Jurkat, Clone E6-1 (cell line): ENCODE data around the gene SLC25A30. TPM values are rescaled to one million over a fixed set of nuclear protein-coding genes. Genes with fewer than 3 reads are reported as not detected.

Source experiments
- DNase-seq: peaks from one replicate; pipeline ENCODE4 v3.0.0-alpha.2; 2011; ENCODE audit warnings: low read depth, low spot score
- H3K4me3 ChIP-seq: 2 replicates; pipeline ENCODE4 v1.5.1; 2011; ENCODE audit warnings: mild to moderate bottlenecking, low read length, control low read depth, moderate library complexity
- polyA plus RNA-seq: library from polyadenylated mRNA; unstranded; fragments of >200 nt; gene quantifications from one replicate; pipeline ENCODE4 v1.2.1, GENCODE V29; 2012; ENCODE audit warnings: missing spikeins; ENCODE audit not compliant: insufficient read length, insufficient read depth

SLC25A30 gene
- polyA plus RNA-seq, result 14.8 TPM

DNA sequence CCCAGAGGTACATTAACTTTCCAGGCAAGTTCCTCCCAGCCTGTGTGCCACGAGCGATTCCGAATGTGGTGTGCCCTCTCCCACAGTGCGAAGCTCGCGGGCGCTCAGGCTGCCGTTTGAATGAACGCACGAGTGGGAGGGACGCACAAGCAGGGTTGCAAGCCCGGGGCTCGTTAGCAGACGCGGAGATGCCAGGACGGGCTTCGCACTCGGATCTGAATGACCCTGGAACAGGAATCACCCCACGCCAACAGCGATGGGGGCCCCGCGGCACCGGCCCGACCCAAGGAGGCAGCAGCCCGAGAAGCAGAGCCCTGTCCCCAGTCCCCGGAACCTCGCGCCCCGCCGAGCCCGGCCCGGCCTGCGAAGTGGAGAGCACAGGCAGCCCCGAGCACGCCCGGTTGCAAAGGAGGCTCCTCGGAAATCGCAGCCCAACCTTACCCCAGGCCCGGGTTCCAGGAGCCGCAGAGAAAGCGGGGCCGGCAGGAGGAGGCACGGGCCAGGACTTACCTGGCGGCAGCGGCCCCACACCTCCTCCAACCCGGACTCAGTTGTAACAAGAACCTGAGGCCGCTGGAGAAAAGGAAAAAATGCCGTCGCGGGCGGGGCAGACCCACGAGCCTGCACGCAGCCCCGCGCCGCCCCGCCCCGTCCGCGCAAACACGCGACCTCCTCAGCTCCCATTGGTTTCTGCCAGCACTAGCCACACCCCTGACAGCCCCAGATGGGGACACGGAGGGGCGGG is at the start of gene SLC25A30:
Gene SLC25A30 (minus strand): TSS at position 584 of the 745 bp plus-strand sequence. CDS start 6,948 bp downstream, outside the sequence.
- DNase-seq, result peak; percentile 70
- peak within 1 kb of the TSS; percentile 71 for H3K4me3 ChIP-seq

DNA sequence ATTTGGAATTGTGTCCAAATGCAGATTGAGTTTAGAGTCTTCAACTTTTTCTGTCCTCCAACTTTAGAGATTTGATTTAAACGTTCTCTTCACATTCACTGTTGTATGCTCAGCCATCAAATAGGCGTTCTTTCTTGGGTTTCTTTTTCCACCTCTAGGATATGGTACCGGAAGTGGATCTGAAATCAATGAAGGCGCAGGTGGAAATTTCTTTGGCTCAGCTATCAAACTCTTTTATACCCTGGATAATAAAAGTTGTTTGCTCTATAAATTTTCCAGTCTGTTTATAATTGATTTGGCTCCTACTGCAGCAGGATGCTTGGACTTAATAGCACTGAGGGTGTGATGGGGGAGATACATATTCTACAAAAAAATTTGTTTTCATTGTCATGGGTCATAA is 48.2 kb upstream of the SLC25A30 start:
- no peak for DNase-seq
- H3K4me3 ChIP-seq, result no peak overlapping the region

DNA sequence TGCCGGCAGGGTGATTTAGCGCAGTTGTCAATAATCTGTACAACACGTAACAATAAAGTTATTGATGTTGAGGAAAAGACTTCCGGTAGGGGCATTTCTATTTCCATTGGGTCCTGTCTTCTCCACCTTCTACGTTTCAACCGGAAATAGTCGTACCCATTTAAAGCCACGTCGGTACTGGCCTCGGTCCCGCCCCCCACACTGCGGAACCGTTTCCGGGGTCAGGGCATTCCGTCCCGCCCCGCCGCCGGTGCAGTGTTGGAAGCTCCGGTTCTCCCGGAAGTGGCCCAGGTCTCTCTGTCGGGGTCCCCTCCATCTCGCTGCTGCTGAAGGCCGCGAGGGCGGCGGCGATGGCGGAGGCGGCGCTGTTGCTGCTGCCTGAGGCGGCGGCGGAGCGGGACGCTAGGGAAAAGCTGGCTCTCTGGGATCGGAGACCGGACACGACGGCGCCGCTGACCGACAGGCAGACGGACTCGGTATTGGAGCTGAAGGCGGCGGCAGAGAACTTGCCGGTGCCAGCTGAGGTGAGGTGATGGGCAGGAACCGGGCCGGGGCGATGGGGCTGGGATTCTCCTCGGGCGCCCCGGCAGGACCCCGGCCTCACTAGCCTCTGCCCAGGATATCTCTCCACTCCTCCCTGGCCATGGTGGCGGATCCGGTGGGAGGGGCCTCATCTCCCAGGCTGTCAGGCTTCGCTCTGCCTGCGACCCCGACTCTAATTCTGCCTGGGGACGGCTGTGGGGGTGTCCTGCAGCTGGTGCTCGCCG is 46.7 kb upstream of the SLC25A30 start, which contains the start of gene COG3:
Gene COG3 (plus strand): TSS at position 253 of the 767 bp plus-strand sequence. CDS start 98 bp downstream, at position 351.
- H3K4me3 ChIP-seq, result peak within 1 kb of the TSS; percentile 92
- peak; percentile 98 for DNase-seq

DNA sequence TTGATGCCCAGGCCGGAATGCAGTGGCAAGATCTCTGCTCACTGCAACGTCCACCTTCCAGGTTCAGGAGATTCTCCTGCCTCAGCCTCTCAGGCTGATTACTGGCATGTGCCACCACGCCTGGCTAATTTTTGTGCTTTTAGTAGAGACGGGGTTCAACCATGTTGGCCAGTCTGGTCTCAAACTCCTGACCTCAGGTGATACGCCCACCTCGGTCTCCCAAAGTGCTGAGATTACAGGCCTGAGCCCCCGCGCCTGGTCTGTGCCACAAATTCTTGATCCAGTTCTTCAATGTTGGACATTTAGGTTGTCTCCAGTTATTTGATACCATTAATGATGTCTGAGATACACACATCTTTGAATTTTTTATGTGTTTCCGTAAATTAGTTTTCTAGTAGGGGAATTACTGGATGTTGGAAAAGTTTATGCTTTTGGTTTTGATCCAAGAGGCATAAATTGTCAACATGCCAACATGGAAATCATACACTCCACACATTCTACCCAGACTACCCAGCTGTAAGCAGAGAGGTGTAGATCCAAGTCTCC is 46.0 kb upstream of the SLC25A30 start:
- no peak for DNase-seq
- peak overlapping the region; percentile 92 for H3K4me3 ChIP-seq

DNA sequence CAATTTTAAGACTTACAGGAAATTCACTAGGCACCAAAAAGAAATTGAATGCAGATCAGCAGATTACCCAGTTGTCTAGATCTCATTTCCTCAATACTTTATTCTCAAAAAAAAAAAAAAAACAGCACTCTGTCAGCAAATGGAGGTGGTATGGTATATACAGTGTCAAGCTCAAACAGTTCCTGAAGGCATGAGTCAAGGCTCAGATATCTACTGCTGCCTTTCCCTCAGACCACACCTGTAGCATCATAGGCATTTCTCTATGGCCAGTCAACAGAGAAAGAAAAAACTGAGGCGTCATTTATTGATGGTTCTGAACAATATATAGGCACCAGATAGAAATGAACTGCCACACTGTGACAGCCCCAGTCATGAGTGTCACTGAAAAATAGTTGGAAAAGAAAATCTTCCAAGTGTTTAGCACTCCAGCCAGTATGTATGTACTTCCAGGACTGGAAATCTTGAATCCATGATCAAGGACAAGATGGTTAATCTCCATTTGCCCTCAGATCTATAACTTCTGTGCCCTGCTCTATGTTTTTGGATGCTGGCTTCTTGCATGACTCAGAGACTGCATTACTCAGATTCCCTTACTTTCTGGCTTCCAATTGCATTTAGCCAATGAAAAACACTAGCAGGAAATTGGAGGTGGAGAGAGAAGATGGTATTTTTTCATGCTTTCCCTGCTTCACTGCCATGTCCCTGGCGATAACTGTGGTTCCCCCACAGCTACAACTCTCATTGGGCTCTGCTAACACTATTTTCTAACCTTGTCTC is 38.2 kb upstream of the SLC25A30 start:
- DNase-seq, result no peak
- H3K4me3 ChIP-seq, result no peak overlapping the region

GRCh38 chr13:45454204-45454603 is 36.0 kb upstream of the SLC25A30 start:
- no peak for DNase-seq

DNA sequence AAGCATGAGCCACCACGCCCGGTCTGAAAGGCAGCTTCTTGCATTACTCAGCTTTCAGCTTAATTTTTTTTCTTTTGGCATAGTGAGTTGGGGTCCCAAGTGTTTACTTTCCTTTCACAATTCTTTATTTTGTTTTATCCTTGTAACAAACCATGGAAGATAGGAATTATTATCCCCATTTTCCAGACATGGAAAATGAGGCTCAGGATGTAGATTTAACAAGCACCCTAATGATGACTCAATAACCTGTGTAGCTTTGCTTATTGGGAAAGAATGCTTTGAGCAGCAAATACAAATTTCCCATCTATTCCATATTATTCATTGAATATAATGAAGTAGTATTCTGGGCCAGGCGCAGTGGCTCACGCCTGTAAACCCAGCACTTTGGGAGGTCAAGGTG is 33.1 kb upstream of the SLC25A30 start:
- DNase-seq, result no peak
- no peak overlapping the region for H3K4me3 ChIP-seq

More at GRCh38 chr13:45454204-45454603, 36.0 kb upstream of the SLC25A30 start:
- H3K4me3 ChIP-seq, result no peak overlapping the region

DNA sequence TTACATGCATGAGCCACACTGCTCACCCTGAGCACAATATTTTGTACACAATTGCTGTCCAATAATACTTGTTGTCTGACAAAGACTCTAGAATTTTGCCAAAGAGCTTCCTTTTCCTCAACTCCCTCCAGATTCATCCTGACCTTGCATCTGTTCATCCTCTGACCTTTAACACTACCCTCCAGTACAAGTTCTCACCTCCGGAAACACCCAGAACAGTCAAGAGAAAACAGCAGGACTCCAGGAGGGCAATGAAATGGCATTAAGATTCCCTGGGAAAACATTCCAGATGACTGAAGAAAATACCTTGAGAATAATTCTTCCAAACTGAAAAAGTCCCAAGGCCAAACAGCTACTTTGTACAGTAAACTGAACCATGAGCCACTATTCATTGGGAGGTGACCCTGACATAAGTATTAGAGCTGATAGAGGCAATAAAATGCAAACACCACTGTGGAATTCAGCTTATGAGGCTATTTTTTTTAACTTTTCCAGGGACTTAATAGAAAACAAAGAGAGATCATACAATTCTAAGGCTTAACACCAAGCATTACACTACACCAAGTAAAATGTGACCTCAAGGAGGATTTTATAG is 30.9 kb upstream of the SLC25A30 start:
- no peak for DNase-seq
- no peak overlapping the region for H3K4me3 ChIP-seq

DNA sequence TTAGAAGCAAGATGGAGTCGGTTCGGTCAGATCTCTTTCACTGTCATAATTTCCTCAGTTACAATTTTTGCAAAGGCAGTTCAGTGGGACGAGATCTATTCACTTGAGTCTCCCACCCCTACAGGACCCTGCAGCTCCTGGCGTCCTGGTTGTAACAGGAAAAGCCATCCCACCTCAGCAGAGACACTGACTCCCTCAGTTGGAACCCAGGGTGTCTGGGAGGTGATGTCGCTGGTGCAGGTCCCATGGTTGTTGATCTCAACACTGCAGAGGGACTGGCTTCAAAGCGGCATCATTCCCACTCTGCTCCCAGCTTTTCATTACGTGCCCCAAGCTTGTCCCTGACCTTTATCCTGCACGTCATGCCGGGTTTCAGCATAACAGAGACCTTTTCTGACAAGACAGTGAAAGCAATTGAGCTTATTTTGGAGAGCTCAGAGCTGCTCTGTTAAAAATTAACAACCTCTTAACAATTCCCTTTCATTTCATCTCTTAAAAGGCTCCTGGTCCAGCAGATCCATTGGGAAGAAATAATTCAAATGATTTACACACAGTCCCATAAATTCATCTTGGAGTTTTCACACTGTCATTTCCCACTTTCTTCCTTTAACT is 29.0 kb upstream of the SLC25A30 start:
- H3K4me3 ChIP-seq, result no peak overlapping the region
- DNase-seq, result no peak

DNA sequence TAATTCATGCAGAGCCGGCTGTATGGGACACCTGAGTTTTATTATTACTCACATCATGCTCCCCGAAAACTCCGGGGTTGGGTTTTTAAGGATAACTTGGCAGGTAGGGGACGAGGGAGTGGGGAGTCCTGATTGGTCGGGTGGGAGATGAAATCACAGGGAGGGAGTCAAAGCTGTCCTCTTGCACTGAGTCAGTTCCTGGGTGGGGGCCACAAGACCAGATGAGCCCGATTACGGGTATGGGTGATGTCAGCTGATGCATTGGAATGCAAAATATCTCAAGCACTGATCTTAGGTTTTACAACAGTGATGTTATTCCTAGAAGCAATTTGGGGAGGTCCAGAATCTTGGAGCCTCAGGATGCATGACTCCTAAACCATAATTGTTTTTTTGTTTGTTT is 28.0 kb upstream of the SLC25A30 start:
- H3K4me3 ChIP-seq, result no peak overlapping the region
- no peak for DNase-seq

DNA sequence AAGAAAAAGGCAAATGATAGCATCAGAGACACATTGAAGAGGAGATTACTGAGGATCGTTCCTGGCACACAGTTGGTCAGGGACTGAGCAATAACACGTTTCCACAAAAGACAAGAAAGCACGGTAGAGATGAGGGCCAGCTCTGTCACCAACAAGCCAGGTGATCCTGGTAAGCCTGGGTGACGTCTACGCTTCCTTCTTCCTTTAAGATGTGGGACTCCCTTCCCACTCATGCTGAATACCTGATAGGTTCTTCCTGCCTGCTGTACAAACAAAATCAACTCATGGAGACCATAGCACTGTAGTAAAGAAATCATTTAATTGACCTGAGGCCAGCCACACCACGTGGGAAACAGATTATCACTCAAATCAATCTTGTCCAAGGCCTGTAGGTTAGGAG is 26.9 kb upstream of the SLC25A30 start:
- no peak overlapping the region for H3K4me3 ChIP-seq
- no peak for DNase-seq

- H3K4me3 ChIP-seq, result no peak overlapping the region
- peak; percentile 18 for DNase-seq
These were observed 23.5 kb upstream of the SLC25A30 start for GRCh38 chr13:45441633-45442032.

GRCh38 chr13:45439781-45440462 is 21.7 kb upstream of the SLC25A30 start:
- H3K4me3 ChIP-seq, result no peak overlapping the region
- no peak for DNase-seq

- no peak overlapping the region for H3K4me3 ChIP-seq
- no peak for DNase-seq
These were observed 20.8 kb upstream of the SLC25A30 start for GRCh38 chr13:45439008-45439407.

DNA sequence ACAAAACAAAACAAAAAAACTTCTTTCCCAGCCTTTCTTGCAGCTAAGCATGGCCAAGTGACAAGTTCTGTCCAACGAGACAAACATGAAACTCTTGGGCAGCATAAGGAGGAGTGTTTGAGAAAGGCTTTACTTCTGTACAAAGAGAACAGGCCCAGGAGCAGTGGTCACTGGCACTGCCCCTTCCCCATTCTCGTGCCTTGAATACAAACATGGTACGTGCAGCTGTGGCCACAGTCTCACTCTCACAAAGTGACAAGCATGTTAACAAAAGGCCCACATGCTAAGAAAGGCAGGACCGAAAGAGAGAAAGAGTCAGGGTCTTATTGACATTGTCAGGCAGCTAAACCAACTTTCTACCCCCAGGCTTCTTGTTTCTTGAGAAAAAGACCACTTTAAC is 19.8 kb upstream of the SLC25A30 start:
- H3K4me3 ChIP-seq, result no peak overlapping the region
- no peak for DNase-seq

- H3K4me3 ChIP-seq, result no peak overlapping the region
- DNase-seq, result no peak
These were observed 18.8 kb upstream of the SLC25A30 start for GRCh38 chr13:45436953-45437352.

DNA sequence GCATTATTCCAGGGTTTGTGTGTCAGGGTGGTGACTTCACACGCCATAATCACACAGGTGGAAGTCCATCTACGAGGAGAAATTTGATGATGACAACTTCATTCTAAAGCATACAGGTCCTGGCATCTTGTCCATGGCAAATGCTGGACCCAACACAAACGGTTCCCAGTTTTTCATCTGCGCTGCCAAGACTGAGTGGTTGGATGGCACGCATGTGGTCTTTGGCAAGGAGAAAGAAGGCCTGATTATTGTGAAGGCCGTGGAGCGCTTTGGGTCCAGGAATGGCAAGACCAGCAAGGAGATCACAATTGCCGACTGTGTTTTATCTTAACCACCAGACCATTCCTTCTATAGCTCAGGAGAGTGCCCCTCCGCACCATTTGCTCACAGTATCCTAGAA is 18.2 kb upstream of the SLC25A30 start:
- no peak for DNase-seq
- no peak overlapping the region for H3K4me3 ChIP-seq
